Endodermal cell (in vitro differentiated cells): ENCODE results near the gene OR13C8. TPM values are rescaled to one million over a fixed set of nuclear protein-coding genes. Genes with fewer than 3 reads are reported as not detected.

Source experiments
- DNase-seq: peaks from one replicate; pipeline ENCODE4 v3.0.0-alpha.2; 2017
- H3K27ac ChIP-seq: 2 replicates; pipeline ENCODE4 v1.5.1; 2013; ENCODE audit warnings: mild to moderate bottlenecking, low read depth, low read length, moderate library complexity
- H3K27me3 ChIP-seq: 2 replicates; pipeline ENCODE4 v1.6.1; 2013; ENCODE audit warnings: mild to moderate bottlenecking, low read length, moderate library complexity; ENCODE audit not compliant: insufficient read depth, control insufficient read depth, poor library complexity, severe bottlenecking
- H3K36me3 ChIP-seq: 2 replicates; pipeline ENCODE4 v1.7.0; 2013; ENCODE audit warnings: mild to moderate bottlenecking, low read length, moderate library complexity; ENCODE audit not compliant: control insufficient read depth, insufficient read depth
- H3K4me1 ChIP-seq: one replicate; pipeline ENCODE4 v1.7.0; 2013; ENCODE audit warnings: low read length; ENCODE audit not compliant: control insufficient read depth, insufficient read depth
- H3K4me3 ChIP-seq: 2 replicates; pipeline ENCODE4 v1.5.1; 2013; ENCODE audit warnings: mild to moderate bottlenecking, low read length, moderate library complexity
- H3K9ac ChIP-seq: 2 replicates; pipeline ENCODE4 v1.6.1; 2013; ENCODE audit warnings: mild to moderate bottlenecking, low read length, moderate library complexity; ENCODE audit not compliant: poor library complexity, severe bottlenecking; ENCODE audit errors: extremely low read depth
- H3K9me3 ChIP-seq: 2 replicates; pipeline ENCODE4 v1.6.1; 2013; ENCODE audit warnings: mild to moderate bottlenecking, low read length, moderate library complexity; ENCODE audit not compliant: control insufficient read depth
- H3K27ac Mint-ChIP-seq: 2 replicates; pipeline ENCODE4 v1.8.0; 2020; ENCODE audit warnings: mixed read lengths
- H3K27me3 Mint-ChIP-seq: 2 replicates; pipeline ENCODE4 v1.8.0; 2021; ENCODE audit warnings: mild to moderate bottlenecking, mixed read lengths; ENCODE audit not compliant: insufficient read depth
- H3K36me3 Mint-ChIP-seq: 2 replicates; pipeline ENCODE4 v1.8.0; 2020; ENCODE audit warnings: low read depth, mixed read lengths
- H3K4me1 Mint-ChIP-seq: 2 replicates; pipeline ENCODE4 v1.8.0; 2020; ENCODE audit warnings: mixed read lengths
- H3K4me3 Mint-ChIP-seq: 2 replicates; pipeline ENCODE4 v1.8.0; 2020; ENCODE audit warnings: mild to moderate bottlenecking, moderate library complexity, mixed read lengths
- H3K9me3 Mint-ChIP-seq: 2 replicates; pipeline ENCODE4 v1.8.0; 2020; ENCODE audit warnings: mild to moderate bottlenecking, mixed read lengths
- CTCF ChIP-seq: fragments of 200-600 bp; sonication (generic); conservative IDR thresholded peaks from 2 replicates; pipeline ENCODE4 v1.5.0; 2021; ENCODE audit warnings: antibody characterized with exemption, mild to moderate bottlenecking
- WGBS, 2 experiments: methylation state at CpG; one replicate each; pipeline versions ENCODE4 v1.1.5 to v1.1.7; 2013; ENCODE audit warnings: missing lambda C conversion rate in 2 of 2, mixed read lengths in 1 of 2; ENCODE audit not compliant: insufficient coverage in 1 of 2, insufficient read length in 1 of 2; 5-methylcytosine and 5-hydroxymethylcytosine counted together
- total RNA-seq, 2 donors: library from RNA; stranded (reverse); fragmentation: NEBNext Ultra II Directional in 1 of 2; extraction: Animal tissue kit (Norgen Biotek cat#: 25700) in 1 of 2; gene quantifications; 2 replicates in 1 of 2; 3 replicates in 1 of 2; pipeline ENCODE4 v1.2.1, GENCODE V29; 2021

Gene OR13C8
- total RNA-seq, 2 donors from 2014 or later = not detected

DNA sequence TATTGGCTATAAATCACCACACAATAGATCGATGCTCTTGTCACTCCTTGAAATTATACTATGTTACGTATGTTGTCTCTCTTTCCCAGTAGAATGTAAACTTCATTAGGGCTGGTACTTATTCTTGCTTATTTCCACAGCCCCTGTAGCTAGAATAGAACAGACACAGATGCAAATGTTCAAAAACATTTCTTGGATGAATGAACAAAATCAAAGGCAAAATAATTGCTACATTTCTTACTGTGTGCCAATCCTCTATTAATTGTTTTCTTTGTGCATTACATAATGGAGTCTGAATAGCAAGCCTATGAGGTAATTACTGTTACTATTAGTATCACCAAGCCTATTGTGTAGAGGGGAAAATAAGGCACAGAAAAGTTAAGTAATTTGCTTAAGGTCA is 37.2 kb downstream of the OR13C8 start:
- no peaks in the 10 kb centered on the region for H3K27me3 Mint-ChIP-seq
- no peaks in the 10 kb centered on the region for H3K36me3 ChIP-seq
- H3K27ac ChIP-seq = no peak overlapping the region
- no peak for DNase-seq
- H3K4me3 ChIP-seq = no peak overlapping the region
- no peaks in the 10 kb centered on the region for H3K9me3 Mint-ChIP-seq
- TF ChIP-seq CTCF = no peak
- 93 to 100% methylated on average over 1 to 2 of the region's 2 CpGs for WGBS, 2 experiments
- no peaks in the 10 kb centered on the region for H3K9me3 ChIP-seq
- H3K27ac Mint-ChIP-seq = no peak overlapping the region
- no peak overlapping the region for H3K4me3 Mint-ChIP-seq
- H3K27me3 ChIP-seq = no peaks in the 10 kb centered on the region
- no peaks in the 10 kb centered on the region for H3K4me1 ChIP-seq
- no peaks in the 10 kb centered on the region for H3K36me3 Mint-ChIP-seq
- no peak overlapping the region for H3K9ac ChIP-seq
- H3K4me1 Mint-ChIP-seq = no peaks in the 10 kb centered on the region

- 25 to 40% methylated on average over 1 of the region's 1 CpG for WGBS, 2 experiments
- Histone ChIP-seq H3K27ac (no peak overlapping the region), H3K27me3 (no peaks in the 10 kb centered on the region), H3K4me1 (no peaks in the 10 kb centered on the region), H3K9me3 (no peaks in the 10 kb centered on the region), H3K36me3 (no peaks in the 10 kb centered on the region), H3K4me3 (no peak overlapping the region), H3K9ac (no peak overlapping the region)
- H3K4me3 Mint-ChIP-seq = no peak overlapping the region
- no peak overlapping the region for H3K27ac Mint-ChIP-seq
- no peaks in the 10 kb centered on the region for H3K4me1 Mint-ChIP-seq
- H3K27me3 Mint-ChIP-seq = no peaks in the 10 kb centered on the region
- H3K9me3 Mint-ChIP-seq = no peaks in the 10 kb centered on the region
- peak; percentile 68 for TF ChIP-seq CTCF
- H3K36me3 Mint-ChIP-seq = no peaks in the 10 kb centered on the region
- no peak for DNase-seq
Measured at GRCh38 chr9:104608336-104608735, 39.4 kb downstream of the OR13C8 start.

GRCh38 chr9:104611213-104611612 is 42.2 kb downstream of the OR13C8 start:
- 93% methylated on average over 2 of the region's 2 CpGs; no CpG with 5 or more reads in 1 of the 2 experiments for WGBS, 2 experiments
- Histone ChIP-seq H3K9ac (no peak overlapping the region), H3K4me1 (no peaks in the 10 kb centered on the region), H3K4me3 (no peak overlapping the region), H3K27me3 (no peaks in the 10 kb centered on the region), H3K9me3 (no peaks in the 10 kb centered on the region), H3K36me3 (no peaks in the 10 kb centered on the region), H3K27ac (no peak overlapping the region)
- no peaks in the 10 kb centered on the region for H3K27me3 Mint-ChIP-seq
- no peak for TF ChIP-seq CTCF
- no peaks in the 10 kb centered on the region for H3K4me1 Mint-ChIP-seq
- no peak overlapping the region for H3K27ac Mint-ChIP-seq
- DNase-seq = no peak
- no peaks in the 10 kb centered on the region for H3K36me3 Mint-ChIP-seq
- no peaks in the 10 kb centered on the region for H3K9me3 Mint-ChIP-seq
- H3K4me3 Mint-ChIP-seq = no peak overlapping the region
